H1 (cell line): ENCODE results near the gene FNIP2. TPM values are rescaled to one million over a fixed set of nuclear protein-coding genes. Genes with fewer than 3 reads are reported as not detected.

Experiments
- CTCF ChIA-PET: fragments of 300-600 bp; sonication (Branson Sonifier 250); formaldehyde crosslinking; loops from one replicate; lab custom pipeline; 2021; ENCODE audit not compliant: partially characterized antibody; lab: Charles Lee
- POLR2A ChIA-PET: fragments of 300-600 bp; sonication (Branson Sonifier 250); formaldehyde crosslinking; loops from one replicate; lab custom pipeline; 2021; ENCODE audit warnings: inconsistent platforms; ENCODE audit not compliant: partially characterized antibody; lab: Charles Lee
- DNase-seq, 2 experiments: peaks; one replicate each; pipeline versions ENCODE4 v3.0.0 to v3.0.0-alpha.2; 2010 to 2022; ENCODE audit warnings: low spot score in 2 of 2, low read depth in 1 of 2, mixed read lengths in 1 of 2
- FAIRE-seq: peaks from 2 replicates; lab custom pipeline; 2011; peaks lifted over from hg19 to GRCh38; lab: Jason Lieb, UNC
- H2AFZ ChIP-seq: 2 replicates; pipeline ENCODE4 v1.8.1; 2012; ENCODE audit warnings: low read length, inconsistent platforms
- H2AK5ac ChIP-seq: 2 replicates; pipeline ENCODE4 v1.6.1; 2013; ENCODE audit warnings: low read depth, low read length
- H2BK120ac ChIP-seq: replicated peaks from 2 replicates; pipeline ENCODE3; 2013; ENCODE audit warnings: low read depth, low read length, inconsistent platforms
- H2BK12ac ChIP-seq: 2 replicates; pipeline ENCODE4 v1.6.1; 2013; ENCODE audit warnings: low read depth, low read length
- H2BK15ac ChIP-seq: 2 replicates; pipeline ENCODE4 v1.6.1; 2013; ENCODE audit warnings: low read length
- H2BK20ac ChIP-seq: 2 replicates; pipeline ENCODE4 v1.6.1; 2013; ENCODE audit warnings: low read length
- H2BK5ac ChIP-seq: 2 replicates; pipeline ENCODE4 v1.6.1; 2013; ENCODE audit warnings: low read depth, low read length
- H3K14ac ChIP-seq: 2 replicates; pipeline ENCODE4 v1.6.1; 2013; ENCODE audit warnings: inconsistent platforms; ENCODE audit not compliant: insufficient read length
- H3K18ac ChIP-seq: 2 replicates; pipeline ENCODE4 v1.6.1; 2013; ENCODE audit warnings: low read length; ENCODE audit errors: extremely low read depth
- H3K23ac ChIP-seq: 2 replicates; pipeline ENCODE4 v1.6.1; 2013; ENCODE audit warnings: inconsistent platforms; ENCODE audit not compliant: insufficient read length
- H3K23me2 ChIP-seq: 2 replicates; pipeline ENCODE4 v1.6.1; 2013; ENCODE audit warnings: low read depth, low read length
- H3K27ac ChIP-seq: 2 replicates; pipeline ENCODE4 v1.6.1; 2011; ENCODE audit warnings: low read depth, low read length, inconsistent platforms
- H3K27me3 ChIP-seq, 4 experiments: replicated peaks in 1 of 4; 1 replicate in 1 of 4; 2 replicates in 3 of 4; pipeline versions ENCODE4 v1.6.1 to v1.8.1; 2011 to 2013; ENCODE audit warnings: low read length in 3 of 4, mild to moderate bottlenecking in 3 of 4, inconsistent platforms in 2 of 4, mixed read lengths in 2 of 4, moderate library complexity in 1 of 4; ENCODE audit not compliant: control insufficient read depth in 3 of 4, insufficient read depth in 3 of 4; ENCODE audit errors: extremely low read depth in 1 of 4
- H3K36me3 ChIP-seq, 4 experiments: 2 replicates each; pipeline versions ENCODE4 v1.6.1 to v1.8.1; 2011 to 2013; ENCODE audit warnings: mild to moderate bottlenecking in 4 of 4, low read length in 3 of 4, moderate library complexity in 2 of 4, control low read depth in 1 of 4, inconsistent platforms in 1 of 4; ENCODE audit not compliant: insufficient read depth in 4 of 4, control insufficient read depth in 2 of 4
- H3K4ac ChIP-seq: replicated peaks from 2 replicates; pipeline ENCODE3; 2013; ENCODE audit warnings: low read length, low read depth, mixed read lengths, inconsistent platforms; ENCODE audit not compliant: insufficient read length
- H3K4me1 ChIP-seq, 4 experiments: replicated peaks in 1 of 4; 1 replicate in 1 of 4; 2 replicates in 3 of 4; pipeline versions ENCODE4 v1.6.1 to v1.8.1; 2011 to 2013; ENCODE audit warnings: low read length in 3 of 4, inconsistent platforms in 2 of 4, mixed read lengths in 1 of 4; ENCODE audit not compliant: insufficient read depth in 4 of 4, control insufficient read depth in 3 of 4
- H3K4me2 ChIP-seq, 2 experiments: 2 replicates each; pipeline versions ENCODE4 v1.6.1 to v1.8.1; 2011 to 2013; ENCODE audit warnings: low read depth in 2 of 2, low read length in 2 of 2, control low read depth in 1 of 2, inconsistent platforms in 1 of 2, mild to moderate bottlenecking in 1 of 2; ENCODE audit not compliant: insufficient read depth in 1 of 2
- H3K4me3 ChIP-seq, 4 experiments: fragments of 200-600, 300-600 bp in 1 of 4; sonication (generic), shearing (Covaris generic), sonication (Bioruptor Twin) in 1 of 4; 2 replicates each; pipeline versions ENCODE4 v1.5.1 to v1.8.1; 2011 to 2016; ENCODE audit warnings: low read length in 4 of 4, low read depth in 3 of 4, control low read depth in 2 of 4, inconsistent platforms in 2 of 4, mild to moderate bottlenecking in 2 of 4, mixed read lengths in 1 of 4, moderate library complexity in 1 of 4; ENCODE audit not compliant: insufficient read depth in 2 of 4; ENCODE audit errors: extremely low read depth in 1 of 4
- H3K56ac ChIP-seq: replicated peaks from 2 replicates; pipeline ENCODE3; 2013; ENCODE audit warnings: low read depth, mild to moderate bottlenecking, mixed read lengths, low read length, inconsistent platforms; ENCODE audit not compliant: insufficient read length
- H3K79me1 ChIP-seq: 2 replicates; pipeline ENCODE4 v1.6.1; 2013; ENCODE audit warnings: low read depth, low read length, control low read depth
- H3K79me2 ChIP-seq, 2 experiments: 2 replicates each; pipeline versions ENCODE4 v1.6.1 to v1.8.1; 2012 to 2013; ENCODE audit warnings: low read length in 2 of 2, mild to moderate bottlenecking in 2 of 2, inconsistent platforms in 1 of 2; ENCODE audit not compliant: insufficient read depth in 2 of 2, control insufficient read depth in 1 of 2
- H3K9ac ChIP-seq, 4 experiments: replicated peaks in 1 of 4; 1 replicate in 1 of 4; 2 replicates in 3 of 4; pipeline versions ENCODE4 v1.6.1 to v1.8.1; 2011 to 2013; ENCODE audit warnings: low read depth in 3 of 4, low read length in 3 of 4, control low read depth in 2 of 4, mild to moderate bottlenecking in 2 of 4, moderate library complexity in 2 of 4, inconsistent platforms in 1 of 4; ENCODE audit errors: extremely low read depth in 1 of 4
- H3K9me3 ChIP-seq, 2 experiments: 2 replicates each; pipeline versions ENCODE4 v1.6.1 to v1.8.1; 2012 to 2013; ENCODE audit warnings: mild to moderate bottlenecking in 2 of 2, moderate library complexity in 2 of 2, control low read depth in 1 of 2, inconsistent platforms in 1 of 2, low read depth in 1 of 2, low read length in 1 of 2, mixed read lengths in 1 of 2; ENCODE audit not compliant: insufficient read depth in 2 of 2
- H4K20me1 ChIP-seq, 2 experiments: replicated peaks in 1 of 2; 2 replicates each; pipeline versions ENCODE3 to v1.8.1; 2011 to 2013; ENCODE audit warnings: inconsistent platforms in 2 of 2, low read length in 2 of 2, mild to moderate bottlenecking in 1 of 2; ENCODE audit not compliant: insufficient read depth in 2 of 2, control insufficient read depth in 1 of 2
- H4K5ac ChIP-seq: 2 replicates; pipeline ENCODE4 v1.6.1; 2013; ENCODE audit warnings: low read length, low read depth, mixed read lengths, inconsistent platforms; ENCODE audit not compliant: insufficient read length
- H4K8ac ChIP-seq: 2 replicates; pipeline ENCODE4 v1.8.0; 2013; ENCODE audit warnings: mild to moderate bottlenecking, moderate library complexity, low read length, inconsistent platforms; ENCODE audit not compliant: insufficient read depth; ENCODE audit errors: extremely low read depth
- H4K91ac ChIP-seq: replicated peaks from 2 replicates; pipeline ENCODE3; 2013; ENCODE audit warnings: low read length, mixed read lengths, inconsistent platforms; ENCODE audit not compliant: insufficient read length
- CBX8 ChIP-seq: fragments of 300-800, 300-1000 bp; sonication (generic); IDR thresholded peaks from 2 replicates; pipeline ENCODE4 v1.7.1; 2016; ENCODE audit warnings: low read depth, low read length, borderline replicate concordance
- WGBS, 2 experiments: shearing (Covaris generic) in 1 of 2; methylation state at CpG; one replicate each; pipeline versions ENCODE4 v1.1.6 to v1.1.7; 2013 to 2015; ENCODE audit warnings: low lambda C conversion rate in 2 of 2, mixed read lengths in 2 of 2, inconsistent platforms in 1 of 2, low coverage in 1 of 2, missing lambda C conversion rate in 1 of 2; ENCODE audit not compliant: insufficient replicate concordance in 2 of 2, insufficient coverage in 1 of 2, insufficient read length in 1 of 2; ENCODE audit errors: extremely low coverage in 1 of 2, missing lambda C conversion rate in 1 of 2; 5-methylcytosine and 5-hydroxymethylcytosine counted together
- polyA plus RNA-seq, 7 experiments: library from polyadenylated mRNA; depleted of rRNA in 3 of 7; stranded (reverse) in 5 of 7; unstranded in 2 of 7; fragments of >200 nt in 5 of 7; fragments of 200-250 nt in 2 of 7; gene quantifications; 1 replicate in 5 of 7; 2 replicates in 1 of 7; 4 replicates in 1 of 7; pipeline versions ENCODE4 v1.2.1 to v1.2.3, GENCODE V29; 2011 to 2013; ENCODE audit warnings: missing spikeins in 2 of 7, mixed read lengths in 2 of 7
- total RNA-seq: library from RNA; stranded (reverse); fragmentation: NEBNext Ultra II Directional; extraction: Animal tissue kit (Norgen Biotek cat#: 25700); gene quantifications from 2 replicates; pipeline ENCODE4 v1.2.1, GENCODE V29; 2021

Gene FNIP2
- total and polyA plus RNA-seq, 2 of the 8 experiments (the other 6 are each of a cell fraction or from before 2014, with no cell fraction given), result 4.0 to 13.0 TPM

GRCh38 chr4:158805635-158806471, 37.0 kb downstream of the FNIP2 start:
- Histone ChIP-seq H3K4me1 (peaks cover 0 to 4% (median 3%) of the 10 kb centered on the region in 4 experiments; a peak in 3 of 7 replicates), H2BK120ac (no peak overlapping the region), H2BK20ac (no peak overlapping the region), H3K56ac (no peak overlapping the region), H3K79me2 (peaks cover 0 to 4% of the 10 kb centered on the region in 2 experiments; a peak in 2 of 4 replicates), H3K9me3 (no peaks in the 10 kb centered on the region), H2AFZ (no peak overlapping the region)
- POLR2A ChIA-PET, result no interaction called here
- CTCF ChIA-PET, result interaction anchor here (0.6 to 1.5 kb wide), 6 partner anchors 10 to 553 kb away, joined by 3 to 5 read pairs (median 4); no protein-coding TSS in a partner anchor
- 91% methylated on average over 10 of the region's 10 CpGs; no CpG with 5 or more reads in 1 of the 2 experiments for WGBS, 2 experiments
- no peak for DNase-seq
- no peak for TF ChIP-seq CBX8
- TF ChIP-seq, all 59 proteins: peak for 0
- FAIRE-seq, result no peak
- Histone ChIP-seq H2AK5ac (no peak overlapping the region), H3K79me1 (no peaks in the 10 kb centered on the region; the same call in 1 of the 2 replicates), H3K9ac (no peak overlapping the region), H3K27ac (no peak overlapping the region), H3K36me3 (no peaks in the 10 kb centered on the region), H3K4ac (no peak overlapping the region), H3K4me3 (no peak overlapping the region), H4K5ac (no peak overlapping the region), H2BK12ac (no peak overlapping the region), H3K4me2 (no peak overlapping the region), H3K23ac (no peak overlapping the region), H3K18ac (no peak overlapping the region), H3K27me3 (no peaks in the 10 kb centered on the region), H4K8ac (no peak overlapping the region), H4K91ac (no peak overlapping the region), H3K23me2 (no peaks in the 10 kb centered on the region), H2BK15ac (no peak overlapping the region), H3K14ac (no peak overlapping the region), H2BK5ac (no peak overlapping the region), H4K20me1 (no peaks in the 10 kb centered on the region)
